ENCODE results near the gene ASTL. TPM values are rescaled to one million over a fixed set of nuclear protein-coding genes. Genes with fewer than 3 reads are reported as not detected.

The ASTL gene
- total and polyA plus RNA-seq, 2 of the 13 experiments (the other 11 are each of a cell fraction or from before 2014, with no cell fraction given): not detected

DNA sequence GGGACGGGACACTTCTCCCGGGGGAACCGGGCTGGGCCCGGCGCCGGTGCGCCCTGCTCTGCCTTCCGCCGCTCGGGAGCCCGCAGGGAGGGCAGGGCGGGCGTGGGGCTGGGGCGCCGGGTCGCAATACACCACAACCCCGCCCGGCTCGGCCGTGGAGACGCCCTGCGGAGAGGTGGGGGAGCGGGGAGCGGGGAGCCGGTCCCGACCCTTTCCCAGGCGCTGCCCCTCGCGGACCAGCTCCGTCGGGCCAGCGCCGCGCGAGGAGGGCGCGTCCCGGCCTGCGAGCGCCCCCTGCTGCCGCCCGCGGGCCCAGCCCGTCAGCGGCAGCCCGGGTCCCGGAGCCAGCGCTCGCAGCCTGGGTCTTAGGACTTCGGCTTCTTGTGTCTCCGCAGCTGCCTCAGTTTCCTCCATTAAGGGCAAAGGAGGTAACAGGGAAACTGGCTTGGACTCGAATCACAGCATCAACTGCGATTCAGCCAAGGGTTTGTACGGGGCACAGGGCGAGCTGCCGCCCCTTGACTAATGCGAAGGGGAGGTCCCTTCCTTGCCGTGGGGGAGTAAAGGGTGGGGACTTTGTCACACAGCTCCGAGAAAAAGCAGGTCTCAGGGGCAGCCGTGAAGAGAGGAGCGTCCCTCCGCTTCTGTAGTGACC is 21.3 kb downstream of the ASTL start (continued):
- TF ChIP-seq ZSCAN30 (CRISPR knock-in tag; IDR thresholded peaks at IDR 0.05) (no peak), YY1 (IDR thresholded peaks at IDR 0.05; ENCODE audit: insufficient read depth, insufficient replicate concordance, low read depth, low read length) (peak; percentile 73), STAG1 (CRISPR knock-in tag; IDR thresholded peaks at IDR 0.05) (peak; percentile 77), HOXA5 (CRISPR knock-in tag; IDR thresholded peaks at IDR 0.05) (0 out of 2 replicates have a peak, but pooled peaks have one; percentile 25), TGIF2 (CRISPR knock-in tag; IDR thresholded peaks at IDR 0.05) (0 out of 2 replicates have a peak, but pooled peaks have one; percentile 31), ZNF7 (CRISPR knock-in tag; IDR thresholded peaks at IDR 0.05) (no peak), FOXK2 (IDR thresholded peaks at IDR 0.05) (no peak), MBD4 (IDR thresholded peaks at IDR 0.05; ENCODE audit: borderline replicate concordance, low read length) (no peak), ZNF318 (CRISPR knock-in tag; IDR thresholded peaks at IDR 0.05) (no peak), THAP9 (CRISPR knock-in tag; IDR thresholded peaks at IDR 0.05; ENCODE audit: borderline replicate concordance) (peak; percentile 35; the same call in 1 of the 2 replicates), ZNF543 (CRISPR knock-in tag; IDR thresholded peaks at IDR 0.05) (no peak), ATAD3A (CRISPR knock-in tag; IDR thresholded peaks at IDR 0.05) (no peak)
- TF ChIP-seq, protein P1, sequence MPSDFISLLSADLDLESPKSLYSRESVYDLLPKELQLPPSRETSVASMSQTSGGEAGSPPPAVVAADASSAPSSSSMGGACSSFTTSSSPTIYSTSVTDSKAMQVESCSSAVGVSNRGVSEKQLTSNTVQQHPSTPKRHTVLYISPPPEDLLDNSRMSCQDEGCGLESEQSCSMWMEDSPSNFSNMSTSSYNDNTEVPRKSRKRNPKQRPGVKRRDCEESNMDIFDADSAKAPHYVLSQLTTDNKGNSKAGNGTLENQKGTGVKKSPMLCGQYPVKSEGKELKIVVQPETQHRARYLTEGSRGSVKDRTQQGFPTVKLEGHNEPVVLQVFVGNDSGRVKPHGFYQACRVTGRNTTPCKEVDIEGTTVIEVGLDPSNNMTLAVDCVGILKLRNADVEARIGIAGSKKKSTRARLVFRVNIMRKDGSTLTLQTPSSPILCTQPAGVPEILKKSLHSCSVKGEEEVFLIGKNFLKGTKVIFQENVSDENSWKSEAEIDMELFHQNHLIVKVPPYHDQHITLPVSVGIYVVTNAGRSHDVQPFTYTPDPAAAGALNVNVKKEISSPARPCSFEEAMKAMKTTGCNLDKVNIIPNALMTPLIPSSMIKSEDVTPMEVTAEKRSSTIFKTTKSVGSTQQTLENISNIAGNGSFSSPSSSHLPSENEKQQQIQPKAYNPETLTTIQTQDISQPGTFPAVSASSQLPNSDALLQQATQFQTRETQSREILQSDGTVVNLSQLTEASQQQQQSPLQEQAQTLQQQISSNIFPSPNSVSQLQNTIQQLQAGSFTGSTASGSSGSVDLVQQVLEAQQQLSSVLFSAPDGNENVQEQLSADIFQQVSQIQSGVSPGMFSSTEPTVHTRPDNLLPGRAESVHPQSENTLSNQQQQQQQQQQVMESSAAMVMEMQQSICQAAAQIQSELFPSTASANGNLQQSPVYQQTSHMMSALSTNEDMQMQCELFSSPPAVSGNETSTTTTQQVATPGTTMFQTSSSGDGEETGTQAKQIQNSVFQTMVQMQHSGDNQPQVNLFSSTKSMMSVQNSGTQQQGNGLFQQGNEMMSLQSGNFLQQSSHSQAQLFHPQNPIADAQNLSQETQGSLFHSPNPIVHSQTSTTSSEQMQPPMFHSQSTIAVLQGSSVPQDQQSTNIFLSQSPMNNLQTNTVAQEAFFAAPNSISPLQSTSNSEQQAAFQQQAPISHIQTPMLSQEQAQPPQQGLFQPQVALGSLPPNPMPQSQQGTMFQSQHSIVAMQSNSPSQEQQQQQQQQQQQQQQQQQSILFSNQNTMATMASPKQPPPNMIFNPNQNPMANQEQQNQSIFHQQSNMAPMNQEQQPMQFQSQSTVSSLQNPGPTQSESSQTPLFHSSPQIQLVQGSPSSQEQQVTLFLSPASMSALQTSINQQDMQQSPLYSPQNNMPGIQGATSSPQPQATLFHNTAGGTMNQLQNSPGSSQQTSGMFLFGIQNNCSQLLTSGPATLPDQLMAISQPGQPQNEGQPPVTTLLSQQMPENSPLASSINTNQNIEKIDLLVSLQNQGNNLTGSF (CRISPR knock-in tag; IDR thresholded peaks at IDR 0.05): no peak
